DND-41 (cell line): ENCODE data around the gene UBE3D.
A peak's percentile ranks its signal among the peaks of the same experiment; 100 is the strongest.

Experiments
- ATAC-seq: fragments of 200-7000 bp; cut with Tn5 transposase; 3 replicates; pipeline ENCODE4 v1.9.1; 2021; ENCODE audit warnings: low read depth; ENCODE audit not compliant: insufficient read depth
- DNase-seq: peaks from one replicate; pipeline ENCODE4 v3.0.0-alpha.2; 2020
- H2AFZ ChIP-seq: 2 replicates; pipeline ENCODE4 v1.6.0; 2012; ENCODE audit warnings: low read depth, low read length
- H3K27ac ChIP-seq: 2 replicates; pipeline ENCODE4 v1.5.1; 2012; ENCODE audit warnings: low read length, inconsistent platforms
- H3K27me3 ChIP-seq: fragments of 200-600 bp; sonication (generic); 2 replicates; pipeline ENCODE4 v1.6.0; 2012; ENCODE audit warnings: low read length, mild to moderate bottlenecking, inconsistent platforms; ENCODE audit not compliant: insufficient read depth, poor library complexity
- H3K36me3 ChIP-seq: 2 replicates; pipeline ENCODE4 v1.5.1; 2012; ENCODE audit warnings: low read length, inconsistent platforms; ENCODE audit not compliant: insufficient read depth
- H3K4me1 ChIP-seq: 2 replicates; pipeline ENCODE4 v1.5.1; 2012; ENCODE audit warnings: mild to moderate bottlenecking, low read length; ENCODE audit not compliant: insufficient read depth
- H3K4me2 ChIP-seq: 2 replicates; pipeline ENCODE4 v1.6.0; 2012; ENCODE audit warnings: mild to moderate bottlenecking, moderate library complexity, low read length, inconsistent platforms; ENCODE audit not compliant: insufficient read depth
- H3K4me3 ChIP-seq, 2 experiments: fragments of 200-600 bp in 1 of 2; shearing (Covaris generic) in 1 of 2; 2 replicates each; pipeline ENCODE4 v1.5.1; 2012 to 2016; ENCODE audit warnings: inconsistent platforms in 2 of 2, low read length in 2 of 2, mild to moderate bottlenecking in 2 of 2, low read depth in 1 of 2, moderate library complexity in 1 of 2
- H3K79me2 ChIP-seq: 2 replicates; pipeline ENCODE4 v1.6.0; 2012; ENCODE audit warnings: low read length, inconsistent platforms; ENCODE audit not compliant: insufficient read depth
- H3K9ac ChIP-seq: 2 replicates; pipeline ENCODE4 v1.6.0; 2012; ENCODE audit warnings: low read depth, mild to moderate bottlenecking, inconsistent platforms, low read length, moderate library complexity
- H3K9me3 ChIP-seq: 2 replicates; pipeline ENCODE4 v1.5.1; 2012; ENCODE audit warnings: low read length, moderate library complexity, mild to moderate bottlenecking, inconsistent platforms; ENCODE audit not compliant: insufficient read depth, severe bottlenecking
- H4K20me1 ChIP-seq: 2 replicates; pipeline ENCODE4 v1.6.0; 2012; ENCODE audit warnings: low read length; ENCODE audit not compliant: insufficient read depth
- EZH2 ChIP-seq: IDR thresholded peaks from 3 replicates; pipeline ENCODE4 v1.6.1; 2012; ENCODE audit warnings: borderline replicate concordance, low read depth, mild to moderate bottlenecking, moderate library complexity, low read length, inconsistent platforms; ENCODE audit not compliant: severe bottlenecking
- TF ChIP-seq, protein P1 (sequence below): IDR thresholded peaks from 2 replicates; pipeline ENCODE4 v1.5.1; 2012; ENCODE audit warnings: borderline replicate concordance, low read length, moderate library complexity, mild to moderate bottlenecking; ENCODE audit not compliant: poor library complexity, severe bottlenecking; ENCODE audit errors: extremely low read depth

UBE3D gene

DNA sequence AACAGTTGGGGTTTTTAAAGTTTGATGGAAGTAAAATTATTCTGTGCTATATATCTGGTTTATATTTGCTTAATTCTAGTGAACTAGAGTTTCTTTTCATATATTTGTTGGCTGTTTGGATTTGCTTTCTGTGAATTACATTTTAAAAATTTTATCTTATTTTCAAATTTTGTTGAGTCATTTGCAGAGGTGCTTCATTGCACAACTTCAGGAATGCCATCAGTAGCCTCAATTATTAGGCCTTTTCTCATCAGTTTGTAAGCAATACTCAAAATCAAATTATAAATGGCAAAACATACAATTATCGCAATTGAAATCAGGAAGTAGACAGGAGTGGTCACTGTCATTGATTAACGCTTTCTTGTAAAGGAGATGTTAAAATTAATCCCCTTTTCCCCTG, 96.9 kb downstream of the UBE3D start:
- Histone ChIP-seq H3K4me1 (no peaks in the 10 kb centered on the region), H3K4me3 (no peak overlapping the region), H3K36me3 (no peaks in the 10 kb centered on the region), H4K20me1 (no peaks in the 10 kb centered on the region), H3K27ac (no peak overlapping the region), H3K9ac (no peak overlapping the region), H3K27me3 (no peaks in the 10 kb centered on the region), H3K4me2 (no peak overlapping the region), H2AFZ (no peak overlapping the region), H3K9me3 (no peaks in the 10 kb centered on the region), H3K79me2 (no peaks in the 10 kb centered on the region)
- no peak for TF ChIP-seq EZH2
- TF ChIP-seq, protein P1, sequence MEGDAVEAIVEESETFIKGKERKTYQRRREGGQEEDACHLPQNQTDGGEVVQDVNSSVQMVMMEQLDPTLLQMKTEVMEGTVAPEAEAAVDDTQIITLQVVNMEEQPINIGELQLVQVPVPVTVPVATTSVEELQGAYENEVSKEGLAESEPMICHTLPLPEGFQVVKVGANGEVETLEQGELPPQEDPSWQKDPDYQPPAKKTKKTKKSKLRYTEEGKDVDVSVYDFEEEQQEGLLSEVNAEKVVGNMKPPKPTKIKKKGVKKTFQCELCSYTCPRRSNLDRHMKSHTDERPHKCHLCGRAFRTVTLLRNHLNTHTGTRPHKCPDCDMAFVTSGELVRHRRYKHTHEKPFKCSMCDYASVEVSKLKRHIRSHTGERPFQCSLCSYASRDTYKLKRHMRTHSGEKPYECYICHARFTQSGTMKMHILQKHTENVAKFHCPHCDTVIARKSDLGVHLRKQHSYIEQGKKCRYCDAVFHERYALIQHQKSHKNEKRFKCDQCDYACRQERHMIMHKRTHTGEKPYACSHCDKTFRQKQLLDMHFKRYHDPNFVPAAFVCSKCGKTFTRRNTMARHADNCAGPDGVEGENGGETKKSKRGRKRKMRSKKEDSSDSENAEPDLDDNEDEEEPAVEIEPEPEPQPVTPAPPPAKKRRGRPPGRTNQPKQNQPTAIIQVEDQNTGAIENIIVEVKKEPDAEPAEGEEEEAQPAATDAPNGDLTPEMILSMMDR, result no peak
- no peak for ATAC-seq
- DNase-seq, result no peak

DNA sequence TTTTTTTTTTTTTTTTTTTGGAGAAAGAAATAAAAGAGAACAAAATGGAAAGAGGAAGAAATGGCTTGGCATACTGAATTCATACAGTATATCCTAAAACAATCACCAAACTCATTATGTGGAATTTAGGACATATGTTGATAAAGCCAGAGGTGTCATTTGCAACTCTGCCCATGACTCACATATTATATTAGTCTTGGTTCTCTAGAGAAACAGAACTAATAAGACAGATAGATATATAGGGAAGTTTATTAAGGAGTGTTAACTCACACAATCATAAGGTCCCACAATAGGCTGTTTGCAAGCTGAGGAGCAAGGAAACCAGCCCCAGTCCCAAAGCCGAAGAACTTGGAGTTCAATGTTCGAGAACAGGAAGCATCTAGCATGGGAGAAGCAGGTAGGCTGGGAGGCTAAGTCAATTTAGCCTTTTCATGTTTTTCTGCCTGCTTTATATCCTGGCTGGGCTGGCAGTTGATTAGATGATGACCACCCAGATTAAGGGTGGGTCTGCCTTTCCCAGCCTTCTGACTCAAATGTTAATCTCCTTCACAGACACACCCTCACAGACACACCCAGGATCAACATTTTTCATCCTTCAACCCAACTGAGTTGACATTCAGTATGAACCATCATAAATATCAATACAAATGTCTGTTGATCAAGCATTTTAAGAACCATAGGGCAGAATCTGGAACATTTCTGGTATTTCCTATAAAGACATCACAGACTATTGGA, 102.3 kb downstream of the UBE3D start:
- Histone ChIP-seq H3K36me3 (no peaks in the 10 kb centered on the region), H3K4me3 (no peak overlapping the region), H3K4me1 (peaks cover 15% of the 10 kb centered on the region), H3K27ac (no peak overlapping the region), H4K20me1 (no peaks in the 10 kb centered on the region), H3K9ac (no peak overlapping the region), H3K27me3 (no peaks in the 10 kb centered on the region), H2AFZ (no peak overlapping the region), H3K79me2 (no peaks in the 10 kb centered on the region), H3K9me3 (no peaks in the 10 kb centered on the region), H3K4me2 (no peak overlapping the region)
- ATAC-seq, result no peak
- TF ChIP-seq, protein P1, result no peak
- no peak for TF ChIP-seq EZH2
- DNase-seq, result no peak

DNA sequence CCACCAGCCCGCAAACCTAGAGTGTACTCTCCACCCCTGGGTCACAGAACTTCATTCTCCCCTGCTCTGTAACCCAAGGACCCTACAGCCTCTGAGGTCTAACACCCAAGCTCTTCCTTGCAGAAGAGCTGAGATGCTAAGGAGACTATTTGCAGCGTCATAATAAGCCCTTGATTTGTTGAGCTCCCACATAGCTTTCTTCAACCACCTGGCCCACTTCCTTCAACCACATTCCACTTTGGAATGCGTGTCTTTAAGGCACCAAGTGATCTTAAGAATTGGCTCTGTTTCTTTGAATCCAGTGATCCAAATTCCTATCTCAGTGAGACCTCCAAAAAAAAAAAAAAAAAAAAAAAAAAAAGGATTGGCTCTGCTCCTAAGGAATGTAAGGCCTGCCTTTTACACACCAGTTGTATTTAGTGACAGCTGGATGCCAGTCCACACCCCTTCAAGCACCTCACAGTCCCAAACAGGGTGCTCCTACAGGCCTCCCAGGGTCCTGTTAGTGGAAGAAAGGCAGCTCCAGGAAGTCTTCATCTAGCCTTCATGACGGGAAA, 106.2 kb downstream of the UBE3D start:
- Histone ChIP-seq H3K9ac (no peak overlapping the region), H3K27me3 (no peaks in the 10 kb centered on the region), H3K9me3 (no peaks in the 10 kb centered on the region), H3K4me2 (no peak overlapping the region), H2AFZ (no peak overlapping the region), H3K79me2 (peaks cover 27% of the 10 kb centered on the region), H4K20me1 (no peaks in the 10 kb centered on the region), H3K27ac (peak overlapping the region; percentile 68), H3K36me3 (0 out of 2 replicates have a peak, but pooled peaks cover 5% of the 10 kb centered on the region), H3K4me3 (no peak overlapping the region), H3K4me1 (peaks cover 54% of the 10 kb centered on the region)
- DNase-seq (no peak), ATAC-seq (no peak)
- TF ChIP-seq, protein P1, result no peak
- no peak for TF ChIP-seq EZH2
